Psoas muscle (tissue), 8 donors: ENCODE measurements around the gene NKAP. TPM values are rescaled to one million over a fixed set of nuclear protein-coding genes. Genes with fewer than 3 reads are reported as not detected.
"Not testable (repeated sequence)": the region's sequence is repeated elsewhere in the genome, so short reads cannot be mapped to it uniquely, and the experiment has no call there.

Source experiments
- ATAC-seq, 4 donors: fragments of 200-7000 bp; cut with Tn5 transposase; one replicate each; pipeline ENCODE4 v1.9.1; 2020; ENCODE audit warnings: moderate library complexity in 3 of 4, mild to moderate bottlenecking in 2 of 4
- DNase-seq, 2 donors: peaks; one replicate each; pipeline ENCODE4 v3.0.0-alpha.2; 2020
- H3K27ac ChIP-seq: fragments of 200-600 bp; one replicate; pipeline ENCODE4 v1.8.0; 2022
- H3K27me3 ChIP-seq, 3 donors: fragments of 200-600 bp in 1 of 3; one replicate each; pipeline versions ENCODE4 v1.6.1 to v1.8.0; 2013 to 2022; ENCODE audit warnings: low read length in 2 of 3, mild to moderate bottlenecking in 2 of 3, moderate library complexity in 1 of 3; ENCODE audit not compliant: insufficient read depth in 3 of 3
- H3K36me3 ChIP-seq, 2 donors: fragments of 200-600 bp in 1 of 2; one replicate each; pipeline versions ENCODE4 v1.6.1 to v1.8.0; 2013 to 2022; ENCODE audit warnings: low read depth in 1 of 2, mild to moderate bottlenecking in 1 of 2, moderate library complexity in 1 of 2; ENCODE audit not compliant: insufficient read depth in 1 of 2
- H3K4me1 ChIP-seq: fragments of 200-600 bp; one replicate; pipeline ENCODE4 v1.8.0; 2022
- H3K4me3 ChIP-seq: fragments of 200-600 bp; one replicate; pipeline ENCODE4 v1.8.0; 2022; ENCODE audit warnings: mild to moderate bottlenecking
- H3K9me3 ChIP-seq: fragments of 200-600 bp; one replicate; pipeline ENCODE4 v1.8.0; 2022
- WGBS, 3 donors: extraction: QIAGEN DNeasy Blood & Tissue Kit; methylation state at CpG; one replicate each; pipeline versions ENCODE4 v1.1.6 to v1.1.7; 2013; 5-methylcytosine and 5-hydroxymethylcytosine counted together
- intact Hi-C, 2 donors: fragments of 100-400 bp; cut with DNase I; formaldehyde crosslinking; loops; one replicate each; pipeline versions ENCODE4 v1.11.0 to v1.14.2; 2022
- polyA plus RNA-seq, 3 donors: library from polyadenylated mRNA; stranded (reverse); fragments of 200-250 nt; gene quantifications; one replicate each; pipeline ENCODE4 v1.2.3, GENCODE V29; 2013
- total RNA-seq, 4 donors: library from RNA; stranded (reverse); fragmentation: NEBNext Ultra II Directional in 2 of 4; extraction: Animal tissue kit (Norgen Biotek cat#: 25700) in 2 of 4; gene quantifications; one replicate each; pipeline versions ENCODE4 v1.2.1 to v1.2.4, GENCODE V29; 2021 to 2023
- TF ChIP-seq, protein P1 (sequence below): fragments of 200-600 bp; IDR thresholded peaks from one replicate; pipeline ENCODE4 v1.8.0; 2022; ENCODE audit warnings: antibody characterized with exemption
- donor health status: healthy with polysubstance abuse.
- donor health status: DM: no; HTN: no; CAD: no; lungs with moderate emphysema.
- donor health status: Bipolar disorder and iron deficiency.
- donor health status: healthy.
- donor health status: DM: yes; HTN: yes; CAD: no.
- donor health status: DM: no; HTN: no; CAD: no.
- donor health status: DM: no; HTN: no; CAD: no.
- donor health status: DM: yes; HTN: yes; CAD: no.

Gene NKAP
- total and polyA plus RNA-seq, 7 donors, result 3.4 to 7.5 (median 7.0) TPM

DNA sequence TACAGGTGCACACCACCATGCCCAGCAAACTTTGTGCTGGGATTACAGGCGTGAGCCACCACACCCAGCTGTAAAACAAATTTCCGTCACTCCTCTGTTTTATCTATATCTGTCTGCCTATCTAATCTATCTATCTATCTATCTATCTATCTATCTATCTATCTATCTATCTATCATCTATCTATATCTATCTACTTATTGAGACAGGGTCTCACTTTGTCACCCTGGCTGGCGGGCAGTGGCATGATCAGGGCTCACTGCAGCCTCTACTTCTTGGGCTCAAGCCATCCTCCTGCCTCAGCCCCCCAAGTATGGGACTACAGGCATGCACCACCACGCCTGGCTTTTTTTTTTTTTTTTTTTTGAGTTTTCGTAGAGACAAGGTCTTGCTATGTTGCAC is 27.2 kb downstream of the NKAP start:
- WGBS, 3 donors, result 83 to 93% (median 87%) methylated on average over 3 to 5 of the region's 5 CpGs
- TF ChIP-seq, protein P1, sequence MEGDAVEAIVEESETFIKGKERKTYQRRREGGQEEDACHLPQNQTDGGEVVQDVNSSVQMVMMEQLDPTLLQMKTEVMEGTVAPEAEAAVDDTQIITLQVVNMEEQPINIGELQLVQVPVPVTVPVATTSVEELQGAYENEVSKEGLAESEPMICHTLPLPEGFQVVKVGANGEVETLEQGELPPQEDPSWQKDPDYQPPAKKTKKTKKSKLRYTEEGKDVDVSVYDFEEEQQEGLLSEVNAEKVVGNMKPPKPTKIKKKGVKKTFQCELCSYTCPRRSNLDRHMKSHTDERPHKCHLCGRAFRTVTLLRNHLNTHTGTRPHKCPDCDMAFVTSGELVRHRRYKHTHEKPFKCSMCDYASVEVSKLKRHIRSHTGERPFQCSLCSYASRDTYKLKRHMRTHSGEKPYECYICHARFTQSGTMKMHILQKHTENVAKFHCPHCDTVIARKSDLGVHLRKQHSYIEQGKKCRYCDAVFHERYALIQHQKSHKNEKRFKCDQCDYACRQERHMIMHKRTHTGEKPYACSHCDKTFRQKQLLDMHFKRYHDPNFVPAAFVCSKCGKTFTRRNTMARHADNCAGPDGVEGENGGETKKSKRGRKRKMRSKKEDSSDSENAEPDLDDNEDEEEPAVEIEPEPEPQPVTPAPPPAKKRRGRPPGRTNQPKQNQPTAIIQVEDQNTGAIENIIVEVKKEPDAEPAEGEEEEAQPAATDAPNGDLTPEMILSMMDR, result no peak
- no peaks in the 10 kb centered on the region for H3K4me1 ChIP-seq
- H3K4me3 ChIP-seq, result no peak overlapping the region
- no peak overlapping the region for H3K27ac ChIP-seq
- H3K36me3 ChIP-seq, result no peaks in the 10 kb centered on the region
- ATAC-seq, result no peak
- H3K27me3 ChIP-seq, result no peaks in the 10 kb centered on the region
- H3K9me3 ChIP-seq, result no peaks in the 10 kb centered on the region
- no peak for DNase-seq
- intact Hi-C loops, result no loop called here

DNA sequence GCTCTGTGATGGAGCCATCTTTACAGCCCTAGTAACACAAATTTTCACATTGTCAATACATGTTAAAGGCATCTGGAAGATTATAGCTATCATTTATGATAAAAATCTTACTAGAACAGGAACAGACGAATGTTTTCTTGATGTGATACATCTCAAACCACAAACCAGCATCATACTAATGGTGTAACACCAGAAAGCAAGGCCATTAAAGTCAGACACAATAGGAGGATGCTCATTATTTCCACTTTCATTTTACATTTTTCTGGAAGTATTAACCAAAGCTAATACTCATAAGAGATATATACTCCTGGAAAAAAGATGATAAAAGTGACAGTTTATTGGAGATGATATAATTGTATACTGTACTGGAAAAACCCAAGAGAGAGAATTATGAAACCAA is 42.6 kb downstream of the NKAP start:
- ATAC-seq, result no peak
- H3K36me3 ChIP-seq, result no peaks in the 10 kb centered on the region
- H3K4me1 ChIP-seq, result no peaks in the 10 kb centered on the region
- intact Hi-C loops, result no loop called here
- H3K4me3 ChIP-seq, result no peak overlapping the region
- no peak for DNase-seq
- no peaks in the 10 kb centered on the region for H3K9me3 ChIP-seq
- TF ChIP-seq, protein P1, result no peak
- WGBS, 3 donors, result 49 to 90% (median 82%) methylated on average over 1 of the region's 1 CpG
- peaks cover 0 to 2% (median 0%) of the 10 kb centered on the region in 3 donors for H3K27me3 ChIP-seq
- no peak overlapping the region for H3K27ac ChIP-seq

DNA sequence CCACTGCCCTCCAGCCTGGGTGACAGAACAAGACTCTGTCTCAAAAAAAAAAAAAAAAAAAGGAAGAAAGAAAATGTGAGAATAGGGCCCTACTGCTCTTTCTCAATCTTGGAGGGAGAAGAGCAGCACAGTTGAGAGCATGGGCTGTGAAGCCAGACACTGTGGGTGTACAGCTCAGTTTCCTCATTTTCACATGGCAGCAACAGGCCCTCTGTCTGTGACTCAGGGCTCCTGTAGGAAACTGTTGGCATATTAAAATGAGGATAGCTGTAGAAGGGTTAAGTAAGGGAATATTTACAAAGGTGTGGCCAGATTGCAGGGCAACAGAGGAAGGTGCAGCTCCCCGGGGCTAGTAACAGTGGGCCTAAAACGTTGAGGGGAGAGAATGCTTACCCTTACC is 44.4 kb downstream of the NKAP start:
- 6 to 26% (median 13%) methylated on average over 2 of the region's 2 CpGs for WGBS, 3 donors
- TF ChIP-seq, protein P1, result no peak
- Histone ChIP-seq H3K27me3 (peaks cover 0 to 6% (median 2%) of the 10 kb centered on the region in 3 donors), H3K36me3 (no peaks in the 10 kb centered on the region), H3K4me3 (no peak overlapping the region), H3K4me1 (no peaks in the 10 kb centered on the region), H3K27ac (no peak overlapping the region), H3K9me3 (no peaks in the 10 kb centered on the region)
- intact Hi-C loops, result no loop called here
- DNase-seq (no peak), ATAC-seq (no peak)

DNA sequence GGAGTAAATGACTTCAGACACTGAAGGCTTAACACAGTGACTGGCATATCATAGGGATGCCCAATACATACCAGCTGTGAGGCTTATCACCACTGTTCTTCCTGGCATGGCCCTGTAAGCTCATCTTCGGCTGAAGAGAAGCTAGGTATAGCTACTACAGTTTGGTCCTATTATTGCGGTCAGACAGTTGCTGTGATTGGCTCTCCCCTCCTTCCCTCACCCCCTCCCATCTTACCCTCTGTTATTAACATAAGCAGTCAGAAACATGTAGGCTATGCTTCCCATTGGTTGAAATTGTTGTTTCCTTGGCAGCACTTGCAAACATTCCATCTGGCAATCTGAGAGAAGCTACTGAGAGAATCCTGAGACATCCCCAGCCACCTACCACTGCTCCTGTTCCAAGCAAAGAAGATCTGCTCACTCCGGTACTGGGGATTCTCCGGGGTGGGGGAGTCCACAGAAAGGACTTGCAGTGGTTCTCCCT is 47.7 kb downstream of the NKAP start, which contains the start of gene AKAP14:
Gene AKAP14, plus strand, starts transcription at position 51 of the 484 bp plus-strand sequence. CDS start 7,331 bp downstream, outside the sequence.
- no peaks in the 10 kb centered on the region for H3K36me3 ChIP-seq
- 15 to 54% (median 33%) methylated on average over 4 of the region's 4 CpGs for whole genome bisulfite sequencing, 3 donors
- intact Hi-C loops, result no loop called here
- ATAC-seq, result no peak
- TF ChIP-seq, protein P1, result no peak
- H3K4me1 ChIP-seq, result no peaks in the 10 kb centered on the region
- DNase-seq, result no peak
- no peak within 1 kb of the TSS for H3K27ac ChIP-seq
- no peak within 1 kb of the TSS for H3K4me3 ChIP-seq
- H3K27me3 ChIP-seq, result peaks cover 0 to 6% (median 2%) of the 10 kb centered on the region in 3 donors
- no peaks in the 10 kb centered on the region for H3K9me3 ChIP-seq

DNA sequence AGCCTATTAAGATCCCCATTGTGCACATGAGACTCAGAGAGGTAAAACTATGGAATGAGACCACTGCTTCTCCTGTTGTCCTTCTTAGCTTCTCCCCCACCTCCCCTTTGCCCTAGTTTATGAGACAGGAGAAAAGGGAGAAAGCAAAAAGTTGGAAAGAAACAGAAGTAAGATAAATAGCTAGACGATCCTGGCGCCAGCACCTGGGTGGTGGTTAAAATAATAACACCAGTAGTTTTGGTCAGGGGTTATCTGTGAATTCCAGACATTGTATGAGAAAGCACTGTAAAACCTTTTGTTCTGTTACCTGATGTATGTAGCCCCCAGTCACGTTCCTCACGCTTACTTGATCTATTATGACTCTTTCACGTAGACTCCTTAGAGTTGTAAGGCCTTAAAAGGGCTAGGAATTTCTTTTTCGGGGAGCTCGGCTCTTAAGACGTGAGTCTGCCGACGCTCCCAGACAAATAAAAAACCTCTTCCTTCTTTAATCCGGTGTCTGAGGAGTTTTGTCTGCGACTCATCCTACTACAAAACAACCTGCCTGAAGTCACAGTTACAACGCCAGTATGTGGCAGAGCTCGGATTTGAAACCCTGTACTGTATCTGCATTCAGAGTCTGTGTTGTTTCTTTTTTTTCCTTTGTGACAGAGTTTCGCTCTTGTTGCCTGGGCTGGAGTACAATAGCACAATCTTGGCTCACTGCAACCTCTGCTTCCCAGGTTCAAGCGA is 51.4 kb downstream of the NKAP start:
- H3K4me1 ChIP-seq, H3K4me3 ChIP-seq, H3K27ac ChIP-seq, DNase-seq, H3K9me3 ChIP-seq, H3K36me3 ChIP-seq, ATAC-seq, intact Hi-C loops: not testable (repeated sequence)
- peaks cover 0 to 14% (median 2%) of the 10 kb centered on the region in 3 donors for H3K27me3 ChIP-seq
- 73 to 76% (median 75%) methylated on average over 16 of the region's 16 CpGs for WGBS, 3 donors

DNA sequence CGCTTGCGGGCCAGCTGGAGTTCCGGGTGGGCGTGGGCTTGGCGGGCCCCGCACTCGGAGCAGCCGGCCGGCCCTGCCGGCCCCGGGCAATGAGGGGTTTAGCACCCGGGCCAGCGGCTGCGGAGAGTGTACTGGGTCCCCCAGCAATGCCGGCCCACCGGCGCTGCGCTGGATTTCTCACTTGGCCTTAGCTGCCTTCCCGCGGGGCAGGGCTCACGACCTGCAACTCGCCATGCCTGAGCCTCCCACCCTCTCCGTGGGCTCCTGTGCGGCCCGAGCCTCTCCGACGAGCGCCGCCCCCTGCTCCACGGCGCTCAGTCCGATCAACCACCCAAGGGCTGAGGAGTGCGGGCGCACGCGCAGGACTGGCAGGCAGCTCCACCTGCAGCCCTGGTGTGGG is 52.9 kb downstream of the NKAP start:
- H3K9me3 ChIP-seq, intact Hi-C loops, DNase-seq, H3K4me1 ChIP-seq, H3K4me3 ChIP-seq, H3K27ac ChIP-seq, ATAC-seq, H3K36me3 ChIP-seq: not testable (repeated sequence)
- peaks cover 0 to 14% (median 0%) of the 10 kb centered on the region in 3 donors for H3K27me3 ChIP-seq
- WGBS, 3 donors, result 78 to 83% (median 83%) methylated on average over 23 to 31 of the region's 36 CpGs
